HG03135 (cell line): Measurements from ENCODE around the gene KAT6B.

ENCODE experiments used
- ATAC-seq: cut with Tn5 transposase; IDR thresholded peaks from one replicate; pipeline ENCODE4 v1.9.1; 2021; ENCODE audit warnings: mild to moderate bottlenecking, moderate library complexity; ENCODE audit not compliant: unreplicated experiment

KAT6B gene

DNA sequence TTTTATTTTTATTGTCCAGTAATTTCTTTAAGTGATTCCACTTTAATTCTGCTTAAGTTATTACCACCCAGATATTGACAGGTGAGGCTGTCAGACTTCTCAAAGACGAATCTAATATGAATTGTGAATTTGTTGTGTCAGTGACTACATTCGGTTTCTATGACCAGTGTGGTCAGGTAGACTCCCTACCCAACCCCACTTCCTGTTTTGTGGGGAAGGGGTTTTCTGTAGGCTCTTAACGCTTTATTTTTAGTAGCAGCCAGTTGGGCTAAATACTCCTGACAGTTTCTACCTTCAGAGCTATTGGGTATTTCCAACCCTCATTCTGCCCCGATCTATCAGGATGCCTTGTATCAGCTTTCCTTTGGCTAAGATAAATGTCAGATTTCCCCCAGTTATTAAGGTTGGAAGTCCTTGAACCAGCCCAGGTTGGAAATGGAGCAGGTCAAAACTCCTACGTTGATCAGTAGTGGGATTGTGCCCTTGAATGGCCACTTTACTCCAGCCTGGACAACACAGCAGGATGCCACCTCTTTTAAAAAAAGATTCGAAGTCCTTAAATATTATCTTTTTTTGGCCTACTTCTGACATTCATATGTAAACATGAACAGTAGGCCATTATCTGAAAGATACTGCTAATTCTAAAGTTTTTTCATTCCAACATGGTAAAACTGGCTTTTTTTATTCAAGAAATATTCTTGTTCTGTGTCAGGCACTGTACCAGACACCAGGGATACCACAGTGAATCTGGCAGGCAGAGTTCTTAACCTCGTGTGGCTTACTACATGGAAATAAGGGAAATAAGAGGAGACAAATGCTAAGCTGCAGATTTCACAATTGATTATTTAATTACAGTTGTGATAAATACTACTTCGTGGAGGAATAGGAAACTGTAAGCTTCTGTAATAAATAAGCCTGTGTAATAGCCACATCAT is 151.8 kb downstream of the KAT6B start:
- peak; percentile 83 for ATAC-seq

DNA sequence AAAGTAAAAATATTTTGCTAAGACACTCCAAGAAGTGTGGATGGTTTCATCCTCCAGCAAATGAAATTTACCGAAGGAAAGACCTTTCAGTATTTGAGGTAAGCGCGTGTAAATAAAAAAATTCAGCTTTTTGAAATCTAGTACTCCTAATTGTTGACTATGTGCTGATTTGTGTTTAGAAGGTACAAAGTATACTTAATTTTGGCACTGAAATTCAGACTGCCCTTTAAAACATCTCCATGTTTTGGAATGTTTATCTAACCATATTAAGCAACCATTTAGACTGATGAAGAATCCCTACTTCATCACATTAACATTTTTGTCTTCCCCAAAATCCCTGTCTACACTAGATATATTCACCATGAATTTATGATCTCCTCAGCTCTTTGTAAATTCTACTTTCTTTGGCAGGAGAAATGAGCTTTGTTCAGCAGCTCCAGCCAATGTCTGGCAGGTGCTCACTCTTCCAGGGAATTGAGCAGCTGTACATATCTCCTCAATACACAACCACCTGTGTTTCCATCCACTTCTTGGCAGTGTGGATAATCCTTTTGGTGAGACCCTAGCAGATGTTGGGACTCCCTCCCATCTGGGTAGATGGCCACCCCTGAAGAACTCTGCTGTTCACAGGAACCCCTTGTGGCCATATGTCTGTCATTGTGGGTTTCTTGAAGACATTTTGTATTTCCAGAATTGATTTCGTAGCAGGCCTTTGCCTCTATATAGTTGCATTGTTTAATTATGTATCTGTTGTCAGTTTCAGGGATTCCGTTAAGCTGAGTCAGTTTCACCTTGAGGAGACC is 155.6 kb downstream of the KAT6B start:
- ATAC-seq = no peak

DNA sequence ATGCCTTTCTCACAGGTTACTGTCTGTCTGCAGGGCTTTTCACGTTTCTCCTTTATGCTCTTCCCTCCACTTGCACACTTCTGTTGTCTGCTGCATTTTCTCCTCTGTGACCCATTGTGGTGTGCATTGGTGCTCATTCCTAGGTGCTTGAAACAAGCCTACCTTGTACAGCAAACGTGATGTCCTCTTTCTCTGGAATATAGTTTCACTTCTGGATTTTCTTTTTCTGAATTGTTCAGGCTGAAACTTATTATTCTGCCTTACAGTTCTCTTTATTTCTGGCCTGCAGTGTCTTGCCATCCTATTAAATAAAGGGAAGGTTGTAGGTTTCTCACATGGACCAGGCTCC is 156.2 kb downstream of the KAT6B start:
- no peak for ATAC-seq

- ATAC-seq = no peak
Measured at GRCh38 chr10:74983383-74983782, 157.0 kb downstream of the KAT6B start.

DNA sequence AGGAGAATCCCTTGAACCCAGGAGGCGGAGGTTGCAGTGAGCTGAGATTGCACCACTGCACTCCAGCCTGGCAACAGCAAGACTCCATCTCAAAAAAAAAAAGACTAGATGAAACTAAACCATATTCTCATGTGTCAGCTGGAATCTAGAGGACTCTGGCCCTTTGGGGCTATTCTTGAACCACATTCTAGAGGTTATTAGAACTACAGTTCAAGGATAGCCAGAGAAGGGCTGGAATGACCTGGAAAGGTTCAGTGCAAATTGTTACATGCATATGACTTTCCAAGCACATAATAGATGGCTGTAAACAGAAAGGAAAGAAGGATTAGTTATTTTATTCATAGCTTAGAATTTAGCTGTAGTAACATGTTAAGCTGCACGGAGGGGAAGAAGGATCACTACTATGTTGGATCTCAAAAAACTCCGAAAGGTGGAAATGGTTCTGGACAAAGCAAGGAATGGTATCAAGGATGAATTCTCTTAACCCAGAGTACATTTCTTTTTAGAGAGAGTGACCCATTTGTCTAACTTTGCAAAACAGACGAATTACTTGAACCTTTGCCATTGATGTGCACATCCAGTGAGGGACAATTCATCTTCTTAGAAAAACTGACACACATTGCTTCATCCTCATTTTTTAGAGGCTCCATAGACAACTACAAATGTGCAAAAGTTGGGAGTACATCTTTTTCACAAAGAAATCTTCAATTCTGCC is 161.1 kb downstream of the KAT6B start:
- ATAC-seq = no peak

- no peak for ATAC-seq
Measured at GRCh38 chr10:74988054-74988775, 161.8 kb downstream of the KAT6B start.

GRCh38 chr10:74988832-74989561 is 162.6 kb downstream of the KAT6B start:
- ATAC-seq = no peak

DNA sequence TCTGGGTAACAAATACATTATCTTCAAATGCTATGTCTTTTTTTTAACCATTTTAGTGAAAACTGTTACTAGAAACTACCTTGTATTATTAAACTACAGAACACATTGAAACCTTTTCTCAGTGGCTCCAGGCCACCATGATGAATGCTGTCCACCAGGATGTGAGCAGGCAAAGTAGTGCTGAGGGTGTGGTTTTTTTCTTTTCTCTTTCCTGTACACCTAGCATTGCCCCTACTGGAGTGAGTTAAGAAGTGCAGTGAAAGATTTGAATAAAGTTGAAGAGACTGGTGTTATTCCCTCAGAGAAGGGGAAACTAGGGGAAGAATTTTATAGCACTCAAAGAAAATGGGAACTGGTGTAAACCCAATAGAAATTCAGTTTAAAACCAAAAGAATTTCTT is 165.0 kb downstream of the KAT6B start:
- ATAC-seq = no peak

- no peak for ATAC-seq
Measured at GRCh38 chr10:74992068-74992467, 165.7 kb downstream of the KAT6B start.

GRCh38 chr10:74993649-74994048 is 167.2 kb downstream of the KAT6B start:
- no peak for ATAC-seq

DNA sequence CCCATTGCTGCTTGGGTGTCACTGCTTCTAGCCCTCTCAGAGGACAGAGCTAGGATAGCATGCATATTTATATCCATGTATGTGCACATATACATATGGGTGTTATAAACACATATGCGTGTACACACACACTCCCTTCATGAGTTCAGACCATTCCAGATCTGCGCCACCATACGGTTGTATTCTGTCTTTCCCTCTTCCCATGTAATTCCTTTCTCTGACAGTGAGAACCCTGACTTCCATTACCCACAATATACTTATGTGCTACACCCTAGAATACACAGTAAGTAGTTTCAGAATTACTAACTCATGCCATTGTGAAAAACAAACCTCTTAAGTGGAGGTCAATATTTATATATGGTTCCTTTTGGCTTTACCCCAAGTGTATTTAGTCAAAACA is 168.5 kb downstream of the KAT6B start:
- ATAC-seq = no peak

- no peak for ATAC-seq
Measured at GRCh38 chr10:74995806-74996205, 169.4 kb downstream of the KAT6B start.

GRCh38 chr10:74997163-74997562 is 170.8 kb downstream of the KAT6B start:
- no peak for ATAC-seq

GRCh38 chr10:75000748-75001321 is 174.4 kb downstream of the KAT6B start:
- ATAC-seq = no peak

GRCh38 chr10:75001715-75002350 is 175.4 kb downstream of the KAT6B start:
- no peak for ATAC-seq

DNA sequence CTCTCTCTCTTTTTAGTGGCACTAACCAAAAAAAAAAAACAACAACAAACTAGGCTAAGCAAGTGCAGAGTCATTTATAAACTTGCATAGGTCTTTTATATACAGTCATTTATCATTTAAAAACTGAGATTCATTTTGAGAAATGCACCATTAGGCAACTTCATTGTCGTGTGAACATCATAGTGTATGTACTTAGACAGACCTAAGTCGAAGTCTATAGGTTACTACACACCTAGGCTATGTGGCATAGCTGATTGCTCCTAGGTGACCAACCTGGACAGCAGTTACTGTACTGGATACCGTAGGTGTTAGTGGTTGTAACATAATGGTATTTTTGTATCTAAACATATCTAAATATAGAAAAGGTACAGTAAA is 175.9 kb downstream of the KAT6B start:
- no peak for ATAC-seq

GRCh38 chr10:75002967-75003594 is 176.7 kb downstream of the KAT6B start:
- no peak for ATAC-seq

DNA sequence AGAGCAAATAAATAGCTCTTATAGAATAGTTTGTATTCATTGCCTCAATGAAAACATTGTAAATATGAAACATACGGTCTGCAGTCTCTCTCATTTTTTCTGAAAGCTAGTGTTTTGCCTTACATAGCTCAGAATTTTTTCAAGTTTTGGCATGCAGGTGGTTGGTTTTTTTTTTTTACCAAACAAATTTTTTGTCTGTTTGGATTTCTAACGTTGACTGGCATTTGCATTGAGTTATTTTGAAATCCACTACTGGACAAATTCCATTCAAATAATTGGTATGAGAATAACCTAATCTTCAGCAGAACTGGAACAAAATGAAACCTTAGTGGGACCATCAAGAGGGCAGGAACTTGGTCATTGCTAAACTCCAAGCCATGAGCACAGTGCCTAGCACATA is 177.5 kb downstream of the KAT6B start:
- ATAC-seq = no peak

GRCh38 chr10:75007646-75008045 is 181.2 kb downstream of the KAT6B start:
- ATAC-seq = no peak
